GM19452 (cell line): ENCODE measurements around the gene PSIP1.
A peak's percentile ranks its signal among the peaks of the same experiment; 100 is the strongest.
"Not testable (repeated sequence)": the region's sequence is repeated elsewhere in the genome, so short reads cannot be mapped to it uniquely, and the experiment has no call there.

Experiments
- ATAC-seq: cut with Tn5 transposase; IDR thresholded peaks from one replicate; pipeline ENCODE4 v1.9.1; 2021; ENCODE audit not compliant: unreplicated experiment

Gene PSIP1

DNA sequence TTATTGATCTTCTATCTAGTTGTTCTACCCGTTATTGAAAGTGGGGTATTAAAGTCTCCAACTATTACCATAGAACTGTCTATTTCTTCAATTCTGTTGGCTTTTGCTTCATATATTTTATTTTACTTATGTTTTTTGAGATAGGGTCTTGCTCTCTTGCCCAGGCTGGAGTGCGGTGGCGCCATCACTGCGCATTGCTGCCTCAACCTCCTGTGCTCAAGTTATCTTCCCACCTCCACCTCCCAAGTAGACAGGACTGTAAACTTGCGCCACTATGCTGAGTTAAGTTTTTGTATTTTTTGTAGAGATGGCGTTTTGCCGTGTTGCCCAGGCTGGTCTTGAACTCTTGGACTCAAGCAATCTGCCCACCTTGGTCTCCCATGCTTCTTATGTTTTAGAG lies 71.9 kb downstream of the PSIP1 start:
- ATAC-seq: no peak

DNA sequence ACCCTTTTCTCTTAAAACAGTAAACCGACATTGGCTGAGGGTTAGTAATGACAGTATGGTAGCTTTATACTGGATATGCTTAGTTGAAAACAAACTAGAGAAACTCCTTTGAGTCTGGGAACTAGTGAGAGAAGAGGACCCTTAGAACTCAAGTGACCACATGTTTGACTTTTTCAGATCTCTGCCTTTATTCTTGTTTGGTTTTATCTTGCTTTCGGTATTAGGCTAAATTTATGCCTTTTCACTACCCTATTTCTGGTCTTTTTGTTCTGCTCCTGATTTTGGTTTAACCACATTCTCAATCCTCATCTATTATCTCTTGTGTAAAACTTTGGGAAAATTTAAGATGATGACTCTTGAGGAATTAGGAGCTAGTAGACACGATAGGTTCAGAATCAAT lies 77.1 kb downstream of the PSIP1 start:
- no peak for ATAC-seq

DNA sequence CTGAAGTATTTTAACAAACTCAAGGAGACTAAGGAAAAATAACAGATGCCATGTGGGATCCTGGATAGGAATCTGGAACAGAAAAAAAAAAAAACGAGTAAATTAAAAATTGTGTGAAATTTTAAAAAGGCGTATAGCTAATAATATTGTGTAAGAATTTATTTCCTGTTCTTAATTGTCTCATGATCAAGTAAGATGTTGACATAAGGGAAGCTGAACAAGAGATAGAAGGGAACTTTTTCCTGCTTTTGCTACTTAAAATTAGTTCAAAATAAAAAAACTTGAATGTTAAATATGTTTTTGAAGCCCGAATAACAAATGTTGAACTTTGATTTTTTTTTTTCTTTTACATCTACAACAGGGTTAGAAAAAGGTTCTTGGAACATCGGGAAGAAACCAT lies 77.6 kb downstream of the PSIP1 start:
- ATAC-seq: no peak

DNA sequence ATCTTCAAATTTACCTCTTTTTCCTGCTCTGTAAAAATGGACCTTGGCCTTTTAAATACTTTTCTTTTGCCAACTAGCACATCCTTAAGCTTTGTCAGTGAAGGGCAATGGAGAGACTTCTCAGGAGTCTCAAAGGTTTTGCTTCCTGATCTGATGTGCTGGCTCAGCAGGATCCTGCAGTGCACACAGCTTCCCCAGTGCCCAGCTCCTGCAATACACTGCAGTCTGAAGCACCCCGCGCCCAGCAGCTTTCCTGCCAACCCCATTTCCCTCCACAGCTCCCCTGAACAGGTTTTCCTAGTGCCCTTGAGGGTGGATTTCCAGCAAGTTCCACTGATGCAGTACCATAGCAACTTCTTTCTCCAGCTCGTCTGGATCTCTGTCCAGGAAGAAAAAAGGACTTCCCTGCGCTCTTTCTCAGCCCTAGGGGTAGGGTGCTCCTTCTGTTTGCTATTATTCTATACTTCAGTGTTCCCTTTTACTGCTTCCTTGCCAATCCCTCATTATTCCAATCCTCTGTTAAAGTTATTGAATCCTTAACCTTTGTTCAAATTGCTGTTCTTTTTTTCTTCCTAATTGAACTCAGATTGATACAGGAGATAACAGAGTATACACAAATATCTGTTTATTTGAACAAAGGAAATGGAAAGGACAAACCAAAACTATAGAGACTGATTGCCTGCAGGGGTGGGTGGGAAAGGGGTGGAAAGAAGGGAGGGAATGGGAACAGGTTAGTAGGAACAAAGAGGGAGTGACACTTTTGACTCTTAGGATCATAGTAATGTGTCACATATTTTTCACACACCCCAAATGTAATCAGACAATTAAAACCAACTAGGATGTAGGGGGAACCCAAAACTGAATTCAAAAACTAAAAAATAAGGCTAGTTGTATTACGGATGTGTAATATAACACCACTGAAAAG lies 79.6 kb downstream of the PSIP1 start:
- ATAC-seq: no peak

DNA sequence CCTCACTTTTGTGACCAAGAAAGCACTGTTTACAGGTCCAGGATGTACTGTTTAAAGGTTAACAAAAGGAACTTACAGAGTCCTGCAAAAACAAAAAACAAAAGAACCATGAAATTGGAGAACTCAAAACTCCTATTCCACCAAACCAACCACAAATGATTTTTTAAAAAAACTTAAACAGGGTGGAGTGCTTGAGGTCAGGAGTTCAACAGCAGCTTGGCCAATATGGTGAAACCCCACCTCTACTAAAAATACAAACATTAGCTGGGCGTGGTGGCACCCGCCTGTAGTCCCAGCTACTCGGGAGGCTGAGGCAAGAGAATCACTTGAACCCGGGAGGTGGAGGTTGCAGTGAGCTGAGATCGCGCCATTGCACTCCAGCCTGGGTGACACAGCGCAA lies 83.1 kb downstream of the PSIP1 start:
- not testable (repeated sequence) for ATAC-seq

DNA sequence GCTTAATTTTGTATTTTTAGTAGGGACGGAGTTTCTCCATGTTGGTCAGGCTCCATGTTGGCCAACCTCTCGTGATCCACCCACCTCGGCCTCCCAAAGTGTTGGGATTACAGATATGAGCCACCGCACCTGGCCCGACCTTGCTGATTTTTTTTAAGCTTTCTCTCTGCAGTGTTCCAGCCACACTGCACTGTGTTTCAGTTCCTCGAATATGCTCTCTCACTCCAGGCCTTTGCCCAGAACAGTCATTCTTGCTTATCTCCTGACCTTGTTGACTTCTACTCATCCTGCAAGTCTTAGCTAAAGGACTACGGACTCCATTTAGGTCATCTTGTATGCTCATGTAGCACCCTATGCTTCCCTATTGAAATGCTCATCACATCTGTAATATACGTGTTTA lies 84.8 kb downstream of the PSIP1 start:
- ATAC-seq: peak; percentile 28

DNA sequence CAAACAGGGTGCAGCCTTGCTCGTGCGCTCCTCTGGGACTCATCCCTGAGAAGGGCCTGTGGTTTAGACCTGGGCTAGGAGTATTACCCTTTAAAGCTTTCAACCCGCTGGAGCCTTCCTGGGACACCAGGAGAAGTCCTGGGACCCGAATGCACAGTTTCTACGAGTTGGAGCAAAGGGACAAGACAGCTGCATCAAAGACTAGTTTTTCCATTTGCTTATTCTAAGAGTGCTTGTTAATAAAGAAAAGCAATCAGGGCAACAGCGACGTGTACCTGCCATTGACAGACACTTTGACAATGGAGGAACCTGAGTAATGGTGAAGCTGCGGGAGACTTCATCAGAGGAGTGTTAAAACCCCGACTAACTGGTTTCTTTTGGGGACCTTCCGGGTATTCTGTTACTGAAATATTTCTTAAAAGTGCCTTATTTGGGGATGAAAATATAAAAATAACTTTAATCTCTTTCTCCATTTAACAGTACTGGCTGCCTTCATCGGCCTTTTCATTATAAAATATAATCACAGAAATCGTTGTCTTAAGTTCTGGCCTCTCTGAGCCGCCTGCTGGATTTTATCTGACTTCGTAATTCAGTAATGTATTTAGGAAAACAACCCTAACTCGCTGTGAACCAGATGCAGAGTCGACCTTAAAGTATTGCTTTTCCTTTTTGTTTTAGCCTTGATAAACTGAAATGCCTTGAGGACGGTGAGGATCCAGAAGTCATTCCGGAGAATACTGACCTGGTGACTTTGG lies 87.4 kb downstream of the PSIP1 start:
- ATAC-seq: no peak

DNA sequence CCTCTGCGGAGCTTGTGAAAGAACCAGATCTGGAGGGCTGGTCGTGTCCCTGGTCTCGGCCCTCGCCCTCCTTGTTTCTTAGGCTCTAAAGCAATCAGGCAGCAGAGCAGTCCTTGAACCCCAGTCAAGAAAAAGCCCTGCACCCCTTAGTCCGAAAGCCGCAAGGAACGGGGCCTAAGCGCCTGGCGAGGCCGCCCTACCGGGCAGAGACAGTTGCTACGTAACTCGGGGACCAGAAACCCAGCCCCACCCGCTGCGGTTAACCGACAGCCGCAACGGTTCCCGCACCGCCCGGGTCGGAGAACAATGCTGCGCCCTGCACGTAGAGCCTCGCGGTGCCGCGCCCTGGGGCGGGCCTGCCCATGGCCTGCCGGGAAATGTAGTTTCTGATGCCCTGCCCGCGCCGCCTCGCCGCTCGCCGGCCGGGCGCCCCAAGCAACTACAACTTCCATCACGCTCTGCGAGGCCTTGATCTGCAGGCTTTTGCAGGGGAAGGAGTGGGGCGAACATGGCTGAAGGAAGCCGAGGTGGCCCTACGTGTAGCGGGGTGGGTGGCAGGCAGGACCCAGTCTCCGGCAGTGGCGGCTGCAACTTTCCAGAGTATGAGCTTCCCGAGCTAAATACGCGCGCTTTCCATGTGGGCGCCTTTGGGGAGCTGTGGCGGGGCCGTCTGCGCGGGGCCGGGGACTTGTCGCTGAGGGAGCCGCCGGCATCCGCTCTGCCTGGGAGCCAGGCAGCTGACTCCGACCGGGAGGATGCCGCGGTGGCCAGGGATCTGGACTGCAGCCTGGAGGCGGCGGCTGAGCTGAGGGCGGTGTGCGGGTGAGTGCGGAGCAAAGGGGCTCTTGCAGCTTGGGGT lies 88.2 kb downstream of the PSIP1 start, which contains the start of gene SNAPC3:
SNAPC3 (plus strand) TSS at position 505 of the 859 bp plus-strand sequence; CDS start at position 509, 4 bp downstream.
- ATAC-seq: peak; percentile 98

DNA sequence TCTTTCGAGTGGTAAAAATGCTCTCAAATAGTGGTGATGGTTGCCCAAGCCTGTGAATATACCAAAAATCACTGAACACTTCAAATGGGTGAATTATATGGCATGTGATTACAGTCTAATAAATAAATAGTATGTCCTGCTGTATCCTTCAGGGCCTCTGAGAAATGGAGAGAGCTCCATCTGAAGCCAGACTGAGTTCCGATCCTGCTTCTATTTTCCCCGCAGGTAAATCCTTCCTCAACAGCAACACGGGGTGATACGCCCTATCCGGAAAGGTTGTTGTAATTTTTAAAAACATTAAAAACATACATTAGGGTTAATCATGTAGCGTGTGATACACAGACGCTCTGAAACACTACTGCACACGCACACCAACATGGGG lies 88.8 kb downstream of the PSIP1 start:
- no peak for ATAC-seq

DNA sequence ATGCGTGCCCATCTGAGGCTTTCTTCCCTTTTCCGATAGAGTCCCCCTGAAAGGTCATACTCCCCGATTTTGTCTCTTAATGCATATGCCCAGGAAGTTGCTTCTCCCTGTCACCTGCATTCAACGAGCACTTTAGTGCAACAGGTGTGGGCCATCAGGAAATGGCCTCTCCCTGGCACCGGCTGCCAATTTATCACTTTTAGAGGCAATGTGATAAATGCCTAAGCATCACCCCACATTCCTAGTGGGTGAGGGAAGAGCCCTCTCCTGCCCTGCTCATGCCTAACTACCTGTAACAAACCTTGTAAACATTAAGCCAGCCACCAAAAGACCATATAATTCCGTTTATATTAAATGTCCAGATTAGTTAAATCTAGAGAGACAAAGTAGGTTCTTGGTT lies 89.2 kb downstream of the PSIP1 start:
- no peak for ATAC-seq

DNA sequence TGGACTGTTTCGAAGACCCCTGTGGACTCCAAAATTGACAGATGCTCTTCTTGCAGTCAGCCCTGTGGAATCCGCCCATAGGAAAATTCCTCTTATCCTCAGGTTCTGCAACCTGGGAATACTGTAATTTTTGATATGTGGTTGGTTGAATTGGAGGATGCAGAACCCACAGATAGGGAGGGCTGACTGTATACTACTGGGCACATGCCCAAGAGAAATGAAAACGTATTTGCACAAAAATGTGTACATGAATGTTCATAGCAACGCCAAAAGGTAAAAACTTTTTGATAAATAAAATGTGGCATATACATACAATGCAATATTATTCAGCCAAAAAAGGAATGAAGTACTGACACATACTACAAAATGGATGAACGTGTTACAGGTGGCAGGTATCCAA lies 90.0 kb downstream of the PSIP1 start:
- ATAC-seq: no peak

DNA sequence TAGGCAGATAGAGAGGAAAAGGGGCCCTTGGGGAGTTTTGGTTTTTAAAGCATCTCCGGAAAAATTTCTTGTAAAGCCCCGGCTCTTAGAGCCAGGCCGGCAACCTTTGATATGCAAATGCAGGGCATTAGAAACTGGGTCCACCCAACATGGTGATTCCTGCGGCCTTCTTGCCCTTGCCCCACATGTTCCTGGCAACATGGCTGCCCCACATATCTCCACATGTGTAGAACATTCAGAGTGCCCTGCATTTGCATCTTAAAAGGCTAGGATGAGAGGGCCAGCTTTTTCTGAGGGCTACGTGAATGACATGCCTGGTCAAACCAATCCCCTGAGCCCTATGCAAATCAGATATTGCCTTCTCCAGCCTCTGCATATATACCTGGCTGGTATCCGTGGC lies 93.1 kb downstream of the PSIP1 start:
- no peak for ATAC-seq

DNA sequence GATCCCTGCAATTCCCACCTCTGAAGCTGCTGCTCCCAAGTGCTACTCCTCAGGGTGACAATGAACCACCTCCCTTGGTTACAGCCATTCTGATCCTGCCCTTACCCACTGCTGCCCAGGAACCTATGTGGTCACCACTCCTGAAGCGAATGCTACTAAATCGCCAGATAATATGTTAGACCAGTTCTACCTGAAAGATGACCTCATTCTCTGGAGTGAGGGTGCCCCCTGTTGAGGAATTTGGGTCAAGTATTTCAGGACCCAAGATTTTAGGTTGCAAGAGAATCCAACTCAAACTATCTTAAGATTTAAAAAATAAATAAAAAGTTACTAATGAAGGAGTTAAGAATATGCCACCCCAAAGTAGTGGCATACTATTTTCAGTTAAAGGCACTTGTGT lies 93.9 kb downstream of the PSIP1 start:
- no peak for ATAC-seq
